Hematopoietic multipotent progenitor cell (in vitro differentiated cells): Measurements from ENCODE around the gene ZC3H13. TPM values are rescaled to one million over a fixed set of nuclear protein-coding genes. Genes with fewer than 3 reads are reported as not detected.

ENCODE experiments used
- DNase-seq, 3 donors: peaks; one replicate each; pipeline ENCODE4 v3.0.0-alpha.2; 2011 to 2015; ENCODE audit warnings: low read depth in 2 of 3, low spot score in 2 of 3
- total RNA-seq: library from RNA; depleted of rRNA; stranded (reverse); fragments of >200 nt; gene quantifications from one replicate; pipeline ENCODE4 v1.2.3, GENCODE V29; 2012

Gene ZC3H13, protein sequence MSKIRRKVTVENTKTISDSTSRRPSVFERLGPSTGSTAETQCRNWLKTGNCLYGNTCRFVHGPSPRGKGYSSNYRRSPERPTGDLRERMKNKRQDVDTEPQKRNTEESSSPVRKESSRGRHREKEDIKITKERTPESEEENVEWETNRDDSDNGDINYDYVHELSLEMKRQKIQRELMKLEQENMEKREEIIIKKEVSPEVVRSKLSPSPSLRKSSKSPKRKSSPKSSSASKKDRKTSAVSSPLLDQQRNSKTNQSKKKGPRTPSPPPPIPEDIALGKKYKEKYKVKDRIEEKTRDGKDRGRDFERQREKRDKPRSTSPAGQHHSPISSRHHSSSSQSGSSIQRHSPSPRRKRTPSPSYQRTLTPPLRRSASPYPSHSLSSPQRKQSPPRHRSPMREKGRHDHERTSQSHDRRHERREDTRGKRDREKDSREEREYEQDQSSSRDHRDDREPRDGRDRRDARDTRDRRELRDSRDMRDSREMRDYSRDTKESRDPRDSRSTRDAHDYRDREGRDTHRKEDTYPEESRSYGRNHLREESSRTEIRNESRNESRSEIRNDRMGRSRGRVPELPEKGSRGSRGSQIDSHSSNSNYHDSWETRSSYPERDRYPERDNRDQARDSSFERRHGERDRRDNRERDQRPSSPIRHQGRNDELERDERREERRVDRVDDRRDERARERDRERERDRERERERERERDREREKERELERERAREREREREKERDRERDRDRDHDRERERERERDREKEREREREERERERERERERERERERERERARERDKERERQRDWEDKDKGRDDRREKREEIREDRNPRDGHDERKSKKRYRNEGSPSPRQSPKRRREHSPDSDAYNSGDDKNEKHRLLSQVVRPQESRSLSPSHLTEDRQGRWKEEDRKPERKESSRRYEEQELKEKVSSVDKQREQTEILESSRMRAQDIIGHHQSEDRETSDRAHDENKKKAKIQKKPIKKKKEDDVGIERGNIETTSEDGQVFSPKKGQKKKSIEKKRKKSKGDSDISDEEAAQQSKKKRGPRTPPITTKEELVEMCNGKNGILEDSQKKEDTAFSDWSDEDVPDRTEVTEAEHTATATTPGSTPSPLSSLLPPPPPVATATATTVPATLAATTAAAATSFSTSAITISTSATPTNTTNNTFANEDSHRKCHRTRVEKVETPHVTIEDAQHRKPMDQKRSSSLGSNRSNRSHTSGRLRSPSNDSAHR (N-terminal part only)
- 6.7 TPM for total RNA-seq

DNA sequence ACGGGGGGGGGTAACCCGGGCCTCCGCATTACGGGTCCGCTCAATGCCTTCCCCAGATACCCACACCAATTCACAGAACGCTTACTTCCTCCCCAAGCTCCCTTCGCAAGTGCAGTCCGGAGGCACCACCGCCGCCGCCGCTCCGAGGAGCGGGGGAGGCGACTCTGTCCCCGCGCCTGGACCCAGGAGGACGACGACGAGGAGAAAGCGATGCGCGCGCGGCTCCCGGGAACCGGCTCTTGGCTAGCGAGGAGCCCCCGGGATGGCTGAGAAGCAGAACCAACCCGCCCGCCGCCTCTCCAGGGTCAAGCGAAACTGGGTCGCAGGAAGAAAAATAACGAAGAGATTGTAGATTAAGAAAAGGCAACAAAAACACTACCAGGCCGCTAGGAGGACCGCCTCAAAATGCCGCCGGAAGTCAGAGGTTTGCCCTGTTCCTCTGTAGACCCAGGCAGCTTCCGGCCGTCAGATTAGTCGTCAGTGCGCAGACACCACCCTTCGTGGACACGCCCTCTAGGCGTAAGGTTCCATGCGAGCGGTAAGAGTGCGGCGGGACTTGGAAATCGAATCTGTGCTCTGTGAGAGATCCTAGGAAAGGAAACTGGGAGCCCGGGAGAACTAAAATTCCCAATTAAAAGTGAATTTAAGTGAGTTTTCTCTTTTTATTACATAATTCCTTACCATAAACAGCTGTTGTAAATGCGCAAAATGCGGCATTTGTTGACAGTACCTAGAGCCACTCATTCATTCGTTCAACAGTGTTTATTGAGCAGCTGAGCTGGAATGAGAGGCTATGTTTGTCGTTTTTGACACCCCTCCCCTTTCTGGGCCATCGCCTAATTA, at the start of gene ZC3H13:
Gene ZC3H13 (minus strand): TSS at position 428 of the 843 bp plus-strand sequence. CDS start 7,239 bp downstream, outside the sequence.
- DNase-seq: peak; percentile 76 to 98 (median 96)

DNA sequence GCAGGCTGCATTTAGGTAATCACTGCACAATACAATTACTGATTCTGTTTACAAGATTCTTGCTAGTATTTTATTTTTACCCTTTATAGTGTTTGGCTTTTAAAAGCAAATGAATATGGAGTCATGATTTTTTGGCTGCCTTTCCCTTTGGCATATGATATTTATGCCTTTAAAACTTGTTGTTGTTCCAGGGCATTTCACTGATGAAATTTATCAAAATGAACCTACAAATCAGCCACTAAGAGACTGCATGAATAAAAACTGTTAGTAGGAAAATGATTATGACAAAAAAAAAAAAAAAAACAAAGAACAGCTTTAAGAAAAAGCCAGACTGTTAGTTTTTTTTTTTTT, 49.7 kb upstream of the ZC3H13 start:
- DNase-seq: no peak

DNA sequence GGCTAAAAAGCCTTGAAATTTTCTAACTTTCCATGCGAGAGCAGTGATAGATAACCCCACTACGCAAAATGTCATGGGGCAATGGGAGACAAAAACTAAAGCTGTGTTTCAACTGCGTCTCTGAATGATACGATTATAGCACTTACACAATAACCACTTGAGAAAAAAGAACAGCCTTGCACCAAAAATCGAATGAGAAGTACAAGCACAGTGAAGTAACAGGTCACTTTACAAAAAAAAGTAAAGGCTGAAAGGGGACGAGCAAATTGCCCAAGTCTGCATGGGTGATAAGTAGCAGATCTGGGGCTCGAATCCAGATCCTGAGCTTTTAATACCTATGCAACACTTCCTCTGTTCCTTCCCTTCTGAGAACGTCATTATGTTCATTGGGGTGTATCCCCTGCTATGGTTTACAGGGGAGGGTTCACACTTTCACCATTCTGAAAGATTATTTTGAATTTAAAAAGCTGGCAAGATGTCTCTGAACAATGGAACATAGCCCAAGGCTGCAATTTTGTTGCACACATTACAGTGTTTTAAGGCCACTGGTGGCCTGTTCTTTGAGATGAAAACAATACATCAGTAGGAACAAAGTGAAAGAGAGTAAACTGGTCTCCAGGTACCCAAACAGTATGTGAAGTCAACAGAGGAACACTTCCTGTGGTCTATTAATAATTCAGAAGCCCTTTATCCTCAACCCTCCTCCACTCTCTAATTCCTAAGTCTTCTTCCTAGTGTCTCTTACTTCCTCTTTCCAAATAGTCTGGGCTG, 49.1 kb upstream of the ZC3H13 start:
- no peak for DNase-seq

DNA sequence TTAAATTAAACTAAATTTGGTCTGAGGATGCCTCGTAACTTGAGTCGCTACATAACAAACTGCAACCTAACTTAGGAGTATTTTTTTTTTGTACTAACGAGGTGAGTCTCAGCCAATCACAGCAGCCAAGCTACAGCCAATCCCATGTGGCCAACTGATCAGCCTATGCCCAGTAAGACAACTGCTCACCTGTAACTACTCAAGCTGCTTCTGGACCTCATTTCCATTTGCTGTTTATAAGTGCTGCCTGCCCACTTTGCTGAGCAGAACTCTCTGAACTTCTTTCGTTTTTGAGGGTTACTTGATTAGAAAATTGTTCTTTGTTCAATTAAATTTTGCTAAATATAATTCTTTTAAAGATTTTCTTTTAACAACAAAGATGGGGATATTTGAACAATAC, 48.5 kb upstream of the ZC3H13 start:
- no peak for DNase-seq

DNA sequence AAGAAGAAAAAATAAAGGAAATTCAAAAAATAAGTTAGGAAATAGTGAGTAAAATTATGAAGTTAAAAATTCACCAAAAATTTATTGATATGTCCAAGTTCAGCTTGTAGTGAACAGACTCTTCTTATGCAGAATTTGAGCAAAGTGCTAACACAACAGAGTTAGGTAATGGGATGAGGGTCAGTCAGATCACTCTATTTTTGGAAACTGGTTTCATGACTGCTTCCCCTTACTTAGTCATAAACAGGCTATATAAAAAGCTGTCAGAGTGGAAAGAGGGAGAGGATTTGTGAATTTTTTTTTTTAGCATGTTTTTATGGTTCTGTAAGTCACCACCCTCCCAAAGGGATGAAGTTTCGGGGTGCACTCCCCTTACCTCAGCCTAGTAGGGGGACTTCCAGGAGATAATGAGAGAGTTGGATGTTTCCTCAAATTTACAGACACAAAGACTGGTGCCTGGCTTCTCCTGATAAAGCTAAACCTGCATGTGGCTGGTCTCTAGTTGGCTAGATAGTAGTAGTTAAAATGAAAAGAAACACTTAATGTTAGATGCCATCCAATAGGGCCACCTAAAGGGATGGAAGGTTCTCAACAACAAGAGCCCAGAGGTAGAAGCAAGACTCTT, 47.8 kb upstream of the ZC3H13 start:
- DNase-seq: peak in 2 of 3 donors; percentile 29 to 33

DNA sequence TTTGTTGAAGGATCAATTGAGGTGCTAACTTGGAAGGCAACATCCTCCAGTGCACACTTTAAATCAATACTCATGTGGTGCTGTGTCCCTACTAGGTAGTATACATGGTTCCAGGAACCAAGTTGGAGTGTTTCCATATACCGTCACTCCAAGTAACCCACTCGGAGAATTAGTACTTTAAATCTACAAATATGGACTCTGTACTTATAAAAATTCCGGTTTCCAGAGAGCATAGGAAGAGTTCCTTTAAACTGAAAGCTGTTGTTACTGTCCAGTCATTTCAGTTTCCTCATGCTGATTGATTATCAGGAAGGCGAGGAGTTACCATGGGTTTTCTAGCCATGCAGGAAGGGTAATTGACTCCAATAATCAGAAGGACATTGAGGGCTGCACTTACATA, 45.1 kb upstream of the ZC3H13 start:
- DNase-seq: no peak

DNA sequence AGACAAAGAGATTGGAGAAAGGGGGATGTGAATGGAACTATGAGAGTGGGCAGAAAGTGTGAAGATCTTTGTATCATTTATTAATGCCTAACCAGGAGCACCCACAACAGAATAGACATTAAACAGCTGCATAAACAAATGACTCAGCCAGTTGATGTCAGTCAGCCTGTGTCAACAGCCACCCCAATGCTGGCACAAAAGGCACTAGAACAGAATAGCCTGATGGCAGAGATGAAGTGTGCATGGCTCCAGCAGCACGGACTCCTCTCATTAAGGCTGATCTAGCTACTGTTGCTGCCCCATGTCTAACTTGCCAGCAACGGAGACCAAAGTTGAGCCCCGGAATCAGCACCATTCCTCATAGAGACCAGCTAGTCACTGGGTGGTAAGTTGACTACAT, 44.5 kb upstream of the ZC3H13 start:
- DNase-seq: no peak

DNA sequence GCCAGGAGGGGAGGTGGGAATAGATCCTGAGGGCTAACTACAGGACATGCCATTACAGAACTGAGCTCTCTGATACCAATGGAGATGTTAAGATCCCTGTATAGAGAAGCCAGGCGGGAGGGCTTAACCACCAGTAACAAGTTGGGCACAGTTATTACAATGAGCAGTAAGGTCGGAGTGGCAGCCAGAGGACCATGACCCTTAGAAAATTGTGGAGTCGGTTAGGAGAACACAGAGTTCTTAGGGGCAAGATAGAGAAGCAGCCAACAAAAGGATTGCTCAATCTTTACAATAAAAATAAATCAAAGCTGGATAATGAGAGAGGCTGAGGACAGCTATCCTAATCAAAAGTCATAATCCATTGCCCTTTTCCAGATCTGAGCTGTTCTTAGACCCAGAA, 41.9 kb upstream of the ZC3H13 start:
- no peak for DNase-seq

DNA sequence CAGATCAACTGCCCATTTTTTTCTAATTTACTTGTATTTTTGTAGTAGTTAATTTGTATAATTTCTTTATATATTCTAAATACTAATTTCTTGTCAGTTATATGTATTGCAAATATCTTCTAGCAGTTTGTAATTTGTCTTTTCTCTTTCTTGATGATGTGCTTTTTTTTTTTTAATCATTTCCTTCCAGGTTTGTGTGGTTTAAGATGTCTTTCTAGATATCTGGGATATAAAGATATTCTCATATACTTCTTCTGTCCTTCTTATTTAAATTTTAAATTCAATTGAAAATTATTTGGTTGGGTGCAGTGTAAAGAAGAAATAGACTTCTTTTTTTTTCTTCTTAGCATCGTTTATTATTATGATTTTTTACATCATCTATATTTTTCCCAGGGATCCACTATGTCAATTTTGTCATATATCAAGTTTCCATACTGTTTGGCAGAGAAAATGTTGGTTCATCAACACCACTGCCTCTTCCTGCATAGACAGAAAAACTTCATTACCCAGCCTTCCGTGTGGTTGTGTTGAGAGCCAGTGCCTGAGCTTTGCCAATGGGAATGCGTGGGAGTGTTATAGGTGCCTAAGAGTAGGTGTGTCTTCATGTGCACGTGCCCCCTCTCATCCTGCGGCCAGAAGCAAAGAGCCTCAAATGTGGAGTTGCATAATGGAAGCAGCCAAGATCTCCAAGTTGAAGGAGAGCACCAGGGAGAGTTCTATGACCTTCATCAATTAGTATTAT, 36.4 kb upstream of the ZC3H13 start:
- peak in 1 of 3 donors; percentile 75 for DNase-seq

DNA sequence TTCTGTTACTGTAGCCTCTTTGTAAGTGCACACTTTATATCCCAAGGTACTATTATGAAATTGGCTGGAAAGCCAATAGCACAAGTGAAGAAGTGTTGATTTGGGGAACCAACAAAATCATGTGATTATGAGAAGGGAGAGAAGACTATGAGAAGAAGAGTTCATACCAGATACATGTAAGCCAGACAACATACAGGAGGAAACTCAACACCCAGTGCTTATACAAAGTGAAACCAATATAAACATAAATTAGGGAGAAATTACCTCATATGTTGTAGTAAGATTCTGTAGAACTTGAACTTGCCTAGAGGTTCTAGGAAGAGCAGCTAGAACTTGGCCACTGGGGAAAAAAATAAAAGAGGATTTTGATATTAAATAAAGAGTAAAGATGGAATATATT, 34.9 kb upstream of the ZC3H13 start:
- DNase-seq: no peak

DNA sequence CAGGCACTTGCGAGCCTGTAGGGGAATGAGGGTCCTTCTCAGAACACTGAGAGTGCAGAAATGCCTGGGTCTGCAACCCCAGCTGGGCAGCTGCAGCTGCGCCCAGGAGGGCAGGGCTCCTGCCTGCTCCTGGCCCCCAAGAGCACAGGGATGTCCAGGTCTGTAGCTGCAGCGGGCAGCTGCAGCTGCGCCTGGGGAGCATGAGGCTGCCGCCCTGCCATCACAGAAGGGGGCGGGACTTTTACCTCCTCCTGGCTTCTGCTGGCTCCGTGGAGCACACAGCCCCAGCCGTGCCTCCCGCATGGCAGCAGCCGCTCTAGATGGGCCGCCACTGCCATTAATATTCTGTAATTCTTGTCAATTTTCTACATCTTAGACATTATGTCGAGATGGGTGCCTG, 34.4 kb upstream of the ZC3H13 start:
- DNase-seq: no peak

DNA sequence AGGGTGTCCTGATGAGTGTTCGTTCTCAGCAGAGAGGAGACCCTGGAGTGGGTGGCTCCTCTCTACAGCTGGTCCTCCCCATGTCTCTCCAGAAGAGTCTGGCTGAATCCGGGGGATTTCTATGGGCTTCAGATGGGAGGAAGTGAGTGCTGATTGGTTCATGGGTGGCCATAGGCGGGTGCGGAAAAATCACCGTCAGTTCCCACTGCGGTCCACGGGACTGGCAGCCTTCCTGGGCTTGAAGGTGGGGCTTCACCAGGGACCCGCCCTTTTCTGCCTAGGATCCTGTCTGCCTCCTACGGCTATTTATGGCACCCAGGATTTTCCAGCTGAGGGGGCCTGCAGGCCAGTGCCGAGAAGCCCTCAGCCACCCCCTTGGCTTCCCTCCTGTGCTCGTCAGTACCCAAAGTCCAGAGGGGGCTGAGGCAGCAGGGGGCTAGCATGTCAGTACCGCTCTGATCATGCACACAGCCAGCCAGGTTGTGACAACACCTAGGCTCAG, 33.9 kb upstream of the ZC3H13 start:
- DNase-seq: no peak

DNA sequence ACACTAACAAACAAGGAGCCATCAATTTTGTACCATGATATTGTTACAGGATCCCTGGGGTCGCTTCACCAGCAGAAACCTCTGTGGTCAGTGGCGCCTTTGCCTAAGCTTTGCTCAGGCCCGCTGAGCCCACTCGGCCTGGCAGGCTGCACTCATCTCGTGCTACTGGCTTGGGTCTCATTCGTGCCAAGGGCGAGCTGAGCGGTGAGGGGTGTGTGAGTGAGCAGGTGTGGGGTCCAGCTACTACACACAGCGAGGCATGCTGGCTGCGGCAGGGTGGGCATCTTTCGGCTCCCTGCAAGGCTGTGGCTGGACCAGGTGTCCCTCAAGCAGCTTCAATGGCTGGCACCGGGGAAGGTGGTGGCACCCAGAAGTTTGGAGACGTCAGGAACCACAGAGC, 33.2 kb upstream of the ZC3H13 start:
- no peak for DNase-seq

DNA sequence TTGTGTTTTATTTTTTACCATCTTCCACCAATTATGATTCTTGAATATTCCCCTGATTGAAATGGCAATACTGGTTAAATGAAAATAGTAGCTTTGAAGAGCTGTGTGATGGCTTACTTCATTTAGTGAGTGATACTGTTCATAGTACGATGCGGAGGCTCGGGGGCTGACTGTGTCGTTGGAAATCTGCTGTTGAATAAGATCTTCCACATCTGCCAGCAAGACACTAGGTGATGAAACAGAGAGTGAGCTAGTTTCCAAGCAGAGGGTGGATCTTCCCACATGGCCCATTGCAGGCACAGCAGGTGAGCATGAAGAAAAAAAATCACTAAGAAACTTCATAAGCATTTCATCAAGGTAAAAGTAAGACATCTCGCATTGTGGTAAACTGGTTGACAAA, 29.8 kb upstream of the ZC3H13 start:
- no peak for DNase-seq

DNA sequence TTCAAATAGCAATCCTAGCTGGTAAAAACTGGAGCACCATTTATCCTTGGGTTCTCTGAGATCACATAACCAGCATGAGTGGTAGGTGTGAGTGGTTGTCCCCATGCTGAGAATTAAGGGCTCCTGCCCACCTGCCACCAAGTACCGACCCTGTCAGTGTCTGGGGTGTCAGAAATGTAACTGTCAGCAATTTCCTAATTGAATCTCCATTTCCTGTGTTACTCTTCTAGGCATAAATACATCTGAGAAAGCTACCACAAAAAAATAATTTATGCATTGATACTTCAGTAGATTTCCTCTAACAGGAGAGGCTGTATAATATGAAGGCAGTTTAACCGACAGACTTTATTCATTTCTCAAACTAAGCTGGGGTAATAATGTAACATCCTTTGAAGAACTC, 27.2 kb upstream of the ZC3H13 start:
- peak in 1 of 3 donors; percentile 14 for DNase-seq

DNA sequence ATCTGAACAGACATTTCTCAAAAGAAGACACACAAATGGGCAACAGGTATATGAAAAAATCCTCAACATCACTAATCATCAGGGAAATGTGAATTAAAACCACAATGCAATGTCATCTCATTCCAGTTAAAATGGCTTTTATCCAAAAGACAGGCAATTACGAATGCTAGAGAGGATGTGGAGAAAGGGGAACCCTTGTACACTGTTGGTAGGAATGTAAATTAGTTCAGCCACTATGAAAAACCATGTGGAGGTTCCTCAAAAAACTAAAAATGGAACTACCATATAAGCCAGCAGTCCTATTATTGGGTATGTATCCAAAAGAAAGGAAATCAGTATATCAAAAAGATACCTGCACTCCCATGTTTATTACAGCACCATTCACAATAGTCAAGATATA, 24.7 kb upstream of the ZC3H13 start:
- DNase-seq: peak in 1 of 3 donors; percentile 16

DNA sequence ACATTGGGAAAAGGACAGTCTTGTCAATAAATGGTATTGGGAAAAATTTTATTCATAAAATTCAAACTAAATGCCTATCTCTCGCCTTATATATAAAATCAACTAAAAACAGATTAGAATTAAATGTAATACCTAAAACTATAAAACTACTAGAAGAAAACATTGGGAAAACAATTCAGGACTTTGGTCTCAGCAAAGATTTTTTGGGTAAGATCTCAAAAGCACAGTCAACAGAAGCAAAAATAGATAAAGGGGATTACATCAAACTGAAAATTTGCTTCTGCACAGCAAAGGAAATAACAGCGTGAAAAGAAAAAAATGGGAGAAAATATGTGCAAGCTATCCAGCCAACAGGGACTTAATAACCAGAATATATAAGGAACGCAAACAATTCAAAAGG, 24.3 kb upstream of the ZC3H13 start:
- no peak for DNase-seq

DNA sequence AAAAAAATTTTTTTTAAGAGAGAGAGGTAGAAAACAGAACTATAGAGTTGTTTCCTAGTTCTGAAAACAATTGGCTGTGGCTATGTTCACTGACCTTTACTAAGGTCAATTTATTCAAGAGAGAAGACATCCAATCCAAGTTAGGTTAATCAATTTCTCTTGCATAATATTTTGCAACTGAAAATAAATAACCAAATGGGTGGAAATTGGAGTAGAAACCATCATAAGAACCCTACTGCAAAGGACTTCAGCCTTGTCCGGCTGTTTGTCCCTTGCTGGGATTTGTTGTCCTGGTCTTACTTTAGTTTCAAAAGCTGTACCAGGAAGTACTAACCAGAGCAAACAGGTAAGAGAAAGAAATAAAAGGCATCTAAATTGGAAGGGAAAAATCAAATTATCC, 23.3 kb upstream of the ZC3H13 start:
- no peak for DNase-seq
